ENCODE results near the gene FERMT3.
"Not testable (repeated sequence)": the region's sequence is repeated elsewhere in the genome, so short reads cannot be mapped to it uniquely, and the experiment has no call there.

FERMT3 gene
- long read RNA-seq, donor 1, partial matches to known transcripts: 239 of 283 reads
- long read RNA-seq, donor 1, other reads (novel, unspliced or antisense): 44 of 283 reads
- long read RNA-seq, donor 2, partial matches to known transcripts: 0 of 1 reads
- long read RNA-seq, donor 2, other reads (novel, unspliced or antisense): 0 of 1 reads
- long read RNA-seq, donor 3: 0 reads
- long read RNA-seq, donor 4, partial matches to known transcripts: 146 of 154 reads
- long read RNA-seq, donor 4, other reads (novel, unspliced or antisense): 8 of 154 reads
- long read RNA-seq, donor 5, partial matches to known transcripts: 217 of 227 reads
- long read RNA-seq, donor 5, other reads (novel, unspliced or antisense): 9 of 227 reads
- long read RNA-seq, donor 6, partial matches to known transcripts: 0 of 2 reads
- long read RNA-seq, donor 6, other reads (novel, unspliced or antisense): 0 of 2 reads
- long read RNA-seq, donor 7: 0 reads
- long read RNA-seq, donor 8: 0 reads

DNA sequence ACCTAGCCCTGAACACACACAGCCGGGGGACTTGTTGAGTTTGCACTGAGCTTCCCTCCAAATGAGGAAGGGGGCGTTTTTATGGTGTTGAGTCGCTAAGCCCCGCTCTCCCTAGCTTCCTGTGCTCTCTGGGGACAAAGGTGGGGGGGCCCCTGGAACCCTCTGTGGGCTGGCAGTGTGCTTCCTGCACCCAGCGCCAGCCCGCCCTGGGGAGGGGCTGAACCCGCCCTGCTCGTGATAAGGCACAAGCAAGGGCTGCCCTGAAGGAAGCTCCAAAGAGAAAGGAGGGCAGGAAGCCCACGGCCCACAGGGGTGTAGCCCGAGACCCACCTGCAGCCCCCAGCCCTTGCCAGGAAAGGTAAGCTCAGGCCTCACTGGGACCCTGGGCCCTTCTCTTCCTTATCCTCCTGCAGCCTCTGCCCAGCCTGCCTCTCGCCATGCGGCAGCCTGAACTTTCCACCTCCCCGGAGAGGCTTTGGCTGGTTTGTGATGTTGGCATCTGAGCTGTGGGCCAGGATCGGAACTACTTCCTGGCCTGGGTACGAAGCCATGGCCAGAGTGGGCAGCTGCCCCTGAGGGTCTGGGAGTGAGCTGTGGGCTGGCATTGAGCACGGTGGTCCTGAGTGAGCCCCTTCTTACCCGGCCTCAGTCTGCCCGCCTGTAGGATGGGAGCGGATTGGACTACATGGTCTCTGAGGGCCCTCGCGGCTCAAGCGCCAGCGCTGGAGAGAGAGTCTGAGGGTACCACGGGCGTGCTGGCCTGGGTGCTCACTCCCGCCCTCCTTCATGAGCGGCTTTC, at the start of gene FERMT3:
Gene FERMT3, plus strand, starts transcription at position 265 of the 799 bp plus-strand sequence. CDS start 644 bp downstream, outside the sequence.
- no peak for DNase-seq

- no peak for DNase-seq
Observed at GRCh38 chr11:64157631-64158394, 48.7 kb upstream of the FERMT3 start.

DNA sequence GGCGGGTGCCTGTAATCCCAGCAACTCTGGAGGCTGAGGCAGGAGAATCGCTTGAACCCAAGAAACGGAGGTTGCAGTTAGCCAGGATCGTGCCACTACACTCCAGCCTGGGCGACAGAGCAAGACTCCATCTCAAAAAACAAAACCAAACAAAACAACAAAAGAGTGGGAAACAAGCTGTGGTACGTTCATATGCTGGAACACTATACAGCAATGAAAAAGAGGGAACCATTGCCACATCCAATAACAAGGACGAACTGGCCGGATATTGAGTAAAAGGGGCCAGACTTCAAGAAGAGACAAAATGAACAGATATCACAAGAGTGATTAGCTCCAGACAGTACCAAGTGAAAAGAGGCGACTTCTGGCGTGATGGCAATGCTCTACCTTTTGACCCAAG, 45.5 kb upstream of the FERMT3 start:
- no peak for DNase-seq

DNA sequence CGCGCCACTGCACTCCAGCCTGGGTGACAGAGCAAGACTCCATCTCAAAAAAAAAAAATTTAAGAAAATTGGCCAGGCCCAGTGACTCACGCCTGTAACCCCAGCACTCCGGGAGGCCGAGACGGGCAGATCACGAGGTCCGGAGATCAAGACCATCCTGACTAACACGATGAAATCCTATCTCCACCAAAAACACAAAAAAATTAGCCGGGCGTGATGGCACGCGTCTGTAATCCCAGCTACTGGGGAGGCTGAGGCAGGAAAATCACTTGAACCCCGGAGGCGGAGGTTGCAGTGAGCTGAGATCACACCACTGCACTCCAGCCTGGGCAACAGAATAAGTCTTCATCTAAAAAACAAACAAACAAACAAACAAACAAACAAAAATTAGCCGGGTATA, 43.8 kb upstream of the FERMT3 start:
- DNase-seq: not testable (repeated sequence)

DNA sequence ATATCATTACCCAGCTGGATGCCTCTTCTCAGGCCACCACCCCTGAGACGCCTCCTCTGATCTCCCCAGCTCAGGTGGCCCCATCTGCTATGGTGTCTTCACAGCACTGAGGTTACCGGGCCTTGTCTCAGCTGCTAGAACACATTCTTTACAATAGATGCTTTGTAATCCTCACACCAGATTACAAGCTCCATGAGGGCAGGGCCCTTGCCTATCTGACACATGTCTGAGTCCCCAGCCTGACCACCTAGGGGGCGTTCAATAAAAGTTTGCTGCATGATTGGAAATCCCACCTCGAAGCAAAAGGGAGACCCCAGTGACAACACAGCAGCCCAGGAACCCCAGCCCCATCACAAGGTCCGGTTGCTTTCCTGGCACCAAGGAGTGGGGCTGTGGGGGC, 42.6 kb upstream of the FERMT3 start:
- no peak for DNase-seq

DNA sequence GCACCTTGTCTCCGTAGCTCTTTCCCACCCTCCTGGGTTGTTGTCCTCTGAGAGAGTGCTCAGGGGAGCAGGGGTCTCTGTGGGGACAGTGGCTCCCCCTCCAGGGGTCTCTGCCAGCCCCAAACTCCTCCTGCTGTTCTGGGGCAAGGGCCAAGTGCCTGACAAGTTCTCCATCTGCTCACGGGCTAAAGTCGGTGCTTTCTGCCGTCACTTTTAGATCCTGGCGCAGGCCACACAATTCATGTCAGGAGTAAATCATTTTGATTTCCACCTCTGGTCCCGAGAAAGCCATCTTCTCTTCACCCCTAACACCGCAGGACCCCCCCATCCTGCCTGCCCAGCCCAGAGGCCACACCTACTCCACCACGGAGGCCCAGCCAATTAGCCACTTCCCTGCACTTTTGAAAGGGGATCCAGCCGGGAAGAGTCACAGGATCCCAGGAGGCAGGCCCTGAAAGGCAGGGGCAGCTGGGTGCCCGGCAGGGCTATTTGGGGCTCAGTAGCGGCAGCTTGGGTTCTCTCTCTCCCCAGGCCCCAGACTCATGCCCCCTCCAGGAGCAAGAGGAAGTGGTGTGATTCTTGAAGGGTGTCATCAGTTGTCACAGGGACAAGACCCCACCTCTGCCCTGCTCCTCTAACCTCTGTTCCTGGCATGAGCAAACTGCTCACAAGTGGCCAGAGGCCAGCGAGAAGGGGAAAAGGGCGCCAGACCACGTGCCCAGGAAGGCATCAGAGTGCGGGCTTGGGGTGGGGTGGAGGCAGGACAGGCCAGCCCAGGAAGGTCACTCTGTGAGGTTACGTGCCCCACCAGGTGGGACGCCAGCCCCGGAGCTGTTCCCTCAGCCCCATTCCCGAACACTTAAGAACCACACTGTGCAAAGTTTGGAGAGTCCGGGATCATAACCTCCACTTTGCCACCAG, 41.9 kb upstream of the FERMT3 start:
- no peak for DNase-seq

DNA sequence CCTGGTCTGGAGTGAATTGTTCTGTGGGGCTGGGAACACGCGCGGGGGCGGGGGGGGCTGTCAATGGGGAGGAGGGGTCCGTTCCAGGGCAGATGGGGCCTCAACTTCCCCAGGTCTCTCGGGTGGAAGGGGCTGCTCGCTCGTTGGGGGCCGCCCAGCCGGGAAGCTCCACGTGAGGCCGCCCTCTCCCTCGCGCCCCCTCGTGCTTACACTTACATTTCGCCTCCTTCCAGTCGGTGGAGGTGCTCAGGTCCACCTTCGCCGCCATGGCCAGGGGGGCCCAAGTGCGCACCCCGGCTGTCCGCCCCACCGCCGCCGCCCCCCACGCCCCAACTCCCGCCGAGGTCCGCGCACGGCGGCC, 41.1 kb upstream of the FERMT3 start:
- no peak for DNase-seq

DNA sequence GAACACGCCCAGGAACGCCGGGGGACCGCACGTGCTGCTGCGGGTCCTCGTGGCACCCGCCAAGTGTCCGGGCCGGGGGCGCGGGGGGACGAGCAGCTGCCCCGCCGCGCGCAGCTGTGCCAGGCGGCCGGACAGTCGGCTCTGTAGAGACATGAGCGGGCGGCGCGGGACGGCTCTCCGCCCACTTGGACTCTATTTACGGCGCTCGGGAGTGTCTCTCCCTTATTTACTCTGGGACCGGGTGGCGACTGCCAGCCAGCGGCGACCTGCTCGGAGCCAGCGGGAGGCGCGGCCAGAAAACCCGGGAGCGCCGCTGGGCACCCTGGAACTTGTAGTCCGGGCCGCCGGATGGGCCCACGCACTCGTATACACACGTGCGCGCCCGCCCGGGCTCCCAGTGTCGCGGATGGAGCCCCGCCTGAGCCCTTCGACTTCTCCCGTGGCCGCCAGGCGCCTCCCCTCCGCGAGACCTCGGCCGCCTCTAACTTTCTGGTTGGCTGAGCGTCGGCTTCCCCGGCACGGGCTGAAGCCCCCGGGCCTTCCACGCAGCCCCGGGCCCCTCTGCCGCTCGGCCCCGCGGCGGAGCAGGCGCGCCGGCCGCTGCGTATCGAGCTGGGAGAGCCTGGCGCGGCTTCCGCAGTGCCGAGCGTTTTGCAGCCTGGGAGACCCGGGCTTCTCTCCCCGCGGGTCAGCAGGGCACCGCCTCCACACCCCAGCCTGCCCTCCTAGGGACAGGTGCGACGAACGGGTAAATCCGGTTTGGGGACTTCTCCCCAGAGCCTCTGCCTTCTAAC, 40.5 kb upstream of the FERMT3 start, which contains the start of gene MACROD1:
Gene MACROD1, minus strand, starts transcription at position 272 of the 794 bp plus-strand sequence. Its CDS starts 119 bp downstream, at position 153.
- peak; percentile 88 for DNase-seq

- no peak for DNase-seq
Observed at GRCh38 chr11:64170419-64170818, 36.1 kb upstream of the FERMT3 start.

- no peak for DNase-seq
Observed at GRCh38 chr11:64173616-64174355, 32.7 kb upstream of the FERMT3 start.

DNA sequence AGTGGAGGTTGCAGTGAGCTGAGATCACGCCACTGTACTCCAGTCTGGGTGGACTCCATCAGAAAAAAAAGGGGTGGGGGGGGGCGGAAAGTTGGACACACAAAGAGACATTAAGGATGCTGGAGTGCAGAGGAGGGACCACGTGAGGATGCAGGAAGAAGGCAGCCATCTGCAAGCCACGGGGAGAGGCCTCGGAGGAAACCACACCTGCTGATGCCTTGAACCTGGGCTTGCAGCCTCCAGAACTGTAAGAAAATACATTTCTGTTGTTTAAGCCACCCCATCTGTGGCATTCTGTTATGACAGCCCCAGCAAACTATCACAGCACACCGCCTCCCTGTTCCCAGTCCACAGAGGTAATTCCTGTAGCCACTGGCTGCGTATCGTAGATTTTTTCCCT, 29.8 kb upstream of the FERMT3 start:
- no peak for DNase-seq

- no peak for DNase-seq
Observed at GRCh38 chr11:64178203-64178602, 28.3 kb upstream of the FERMT3 start.

DNA sequence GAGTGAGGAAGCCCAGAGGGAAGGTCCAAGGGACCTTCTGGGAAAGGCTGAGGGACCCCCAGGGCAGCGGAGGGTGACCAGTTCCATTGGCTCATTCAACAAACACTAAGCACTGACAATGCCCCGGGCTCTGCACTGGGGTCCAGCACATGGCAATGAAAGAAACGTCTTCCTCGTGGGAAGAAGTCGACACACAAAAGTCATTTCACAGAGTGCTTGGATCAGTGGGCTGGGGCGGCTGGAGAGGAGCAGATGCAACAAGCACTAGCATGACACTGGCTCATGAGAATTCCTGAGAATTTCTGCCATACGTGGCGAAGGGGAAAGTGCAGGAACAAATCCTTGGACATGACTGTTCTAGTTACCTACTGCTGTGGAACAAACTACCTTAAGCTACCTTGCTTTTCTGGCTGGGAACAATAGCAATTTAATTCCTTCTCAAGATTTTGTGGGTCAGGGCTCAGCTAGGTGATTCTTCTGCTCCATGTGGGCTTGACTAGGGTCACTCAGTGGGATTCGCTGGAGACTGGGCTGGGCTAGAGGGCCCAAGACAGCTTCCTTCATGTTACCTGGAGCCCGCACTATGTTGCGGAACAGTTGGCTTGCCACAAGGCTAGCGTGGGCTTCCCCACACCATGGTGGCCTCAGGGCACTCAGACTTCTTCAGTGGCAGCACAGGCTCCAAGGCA, 27.4 kb upstream of the FERMT3 start:
- no peak for DNase-seq

DNA sequence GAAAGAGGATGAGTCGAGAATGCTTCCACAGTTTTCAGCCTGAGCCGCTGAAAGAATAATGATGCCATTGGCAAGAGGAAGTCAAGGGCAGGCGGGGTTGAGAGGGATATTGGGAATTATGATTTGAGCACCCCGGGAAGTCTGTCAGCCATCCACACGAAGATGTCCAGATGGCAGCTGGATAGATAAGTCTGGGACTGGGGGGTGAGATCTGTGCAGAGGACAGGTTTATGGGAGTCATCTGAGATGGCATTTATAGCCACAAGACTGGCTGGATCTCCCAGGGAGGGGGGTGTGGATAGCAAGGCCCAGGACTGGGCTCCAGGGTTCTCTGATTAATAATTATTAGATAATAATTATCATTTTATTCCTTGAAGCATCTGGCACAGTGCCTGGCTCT, 25.6 kb upstream of the FERMT3 start:
- DNase-seq: no peak

DNA sequence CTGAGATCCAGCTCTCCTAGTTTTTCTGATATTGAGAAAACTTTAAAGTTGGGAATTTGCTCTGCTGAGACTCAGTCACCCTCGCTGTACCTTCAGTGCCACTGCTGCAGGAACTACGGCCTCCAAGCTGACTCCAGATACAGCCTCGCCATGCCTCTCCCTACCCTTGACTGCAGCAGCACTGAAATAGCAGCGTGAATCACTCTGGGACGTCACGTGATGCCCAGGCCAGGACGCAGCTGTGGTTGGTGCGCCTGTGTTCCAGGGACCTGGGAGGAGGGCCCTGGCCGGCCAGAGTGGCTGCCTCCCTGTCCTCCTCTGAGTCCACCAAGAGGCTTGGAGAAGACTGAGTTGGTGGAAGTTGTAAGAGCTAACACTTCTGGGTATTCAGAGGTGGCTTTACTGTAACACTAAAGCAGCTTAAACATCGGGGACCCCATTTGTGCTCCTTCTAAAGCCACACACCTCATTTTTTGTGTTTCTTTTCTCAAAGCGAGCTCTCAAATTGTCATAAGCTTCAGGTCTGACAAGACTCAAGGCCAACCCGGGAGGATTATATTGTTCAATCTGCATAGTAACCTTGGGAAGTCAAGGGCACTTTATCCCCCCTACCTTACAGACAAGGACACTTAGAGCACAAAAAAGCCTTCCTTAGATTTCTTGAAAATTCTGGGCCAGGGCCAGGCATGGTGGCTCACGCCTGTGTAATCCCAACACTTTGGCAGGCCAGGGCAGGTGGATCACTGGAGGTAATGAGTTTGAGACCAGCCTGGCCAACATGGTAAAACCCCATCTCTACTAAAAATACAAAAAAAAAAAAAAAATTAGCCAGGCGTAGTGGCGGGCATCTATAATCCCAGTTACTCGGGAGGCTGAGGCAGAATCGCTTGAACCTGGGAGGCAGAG, 24.8 kb upstream of the FERMT3 start:
- DNase-seq: peak; percentile 54

DNA sequence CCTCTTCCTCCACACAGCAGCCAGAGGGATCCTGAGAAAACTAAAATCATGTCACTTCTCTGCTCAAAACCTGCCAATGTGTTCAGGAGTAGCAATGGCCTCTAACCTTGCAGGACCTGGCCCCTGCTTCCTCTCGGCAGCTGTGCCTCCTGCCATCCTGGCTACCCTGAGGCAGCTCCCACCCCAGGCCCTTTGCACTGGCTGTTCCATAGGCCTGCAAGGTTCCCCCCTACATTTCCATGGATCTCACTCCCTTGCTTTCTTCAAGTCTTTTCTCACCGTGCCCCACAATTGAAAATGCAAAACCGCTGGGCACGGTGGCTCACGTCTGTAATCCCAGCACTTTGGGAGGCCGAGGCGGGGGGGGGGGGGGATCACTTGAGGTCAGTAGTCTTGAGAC, 22.6 kb upstream of the FERMT3 start:
- no peak for DNase-seq

- DNase-seq: peak; percentile 99
Observed at GRCh38 chr11:64185175-64185692, 21.3 kb upstream of the FERMT3 start.

Data from right kidney (tissue), 9 donors.